ENCODE measurements around the gene IGSF5. TPM values are rescaled to one million over a fixed set of nuclear protein-coding genes. Genes with fewer than 3 reads are reported as not detected.

Gene IGSF5
- total RNA-seq, 1 experiment from 2014 or later = not detected

GRCh38 chr21:39807738-39808137, 62.8 kb downstream of the IGSF5 start:
- BruUV-seq (replicated peaks) = no TSS peak
- no peaks in the 10 kb centered on the region for H3K27me3 ChIP-seq (ENCODE audit: insufficient read depth, low read depth)
- ChIA-PET CTCF (no interaction called here), POLR2A (ENCODE audit: unreplicated experiment) (no interaction called here)
- DNase-seq = peak in 1 of 2 experiments; percentile 37
- no peaks in the 10 kb centered on the region for H3K4me1 ChIP-seq (replicated peaks; ENCODE audit: insufficient read depth)
- H2AFZ ChIP-seq = no peak overlapping the region
- intact Hi-C loops (cut with micrococcal nuclease; ENCODE audit: unreplicated experiment) = no loop called here
- H3K9me3 ChIP-seq (ENCODE audit: insufficient read depth, low read depth) = no peaks in the 10 kb centered on the region
- no peak overlapping the region for H3K4me3 ChIP-seq
- H3K79me2 ChIP-seq (ENCODE audit: low read depth) = no peaks in the 10 kb centered on the region
- TF ChIP-seq EZH2 (IDR thresholded peaks at IDR 0.05; ENCODE audit: low read depth) = no peak
- TF ChIP-seq CTCF (conservative IDR thresholded peaks at IDR 0.05) = no peak
- H4K20me1 ChIP-seq (ENCODE audit: insufficient read depth) = no peaks in the 10 kb centered on the region
- H3K27ac ChIP-seq = no peak overlapping the region
- no peaks in the 10 kb centered on the region for H3K36me3 ChIP-seq (ENCODE audit: low read depth)
- H3F3A ChIP-seq (ENCODE audit: insufficient read depth, low read depth) = no peaks in the 10 kb centered on the region
- no peaks in the 10 kb centered on the region for H3K9me2 ChIP-seq (ENCODE audit: insufficient read depth)
- H3K4me2 ChIP-seq = no peak overlapping the region

- CTCF ChIA-PET = no interaction called here
- no peak for TF ChIP-seq CTCF (conservative IDR thresholded peaks at IDR 0.05)
- no peak for TF ChIP-seq EZH2 (IDR thresholded peaks at IDR 0.05; ENCODE audit: low read depth)
Measured at GRCh38 chr21:39809936-39810335, 65.0 kb downstream of the IGSF5 start.

GRCh38 chr21:39812983-39813382, 68.0 kb downstream of the IGSF5 start:
- intact Hi-C loops (cut with micrococcal nuclease; ENCODE audit: unreplicated experiment) = no loop called here
- Histone ChIP-seq H4K20me1 (ENCODE audit: insufficient read depth) (no peaks in the 10 kb centered on the region), H3K79me2 (ENCODE audit: low read depth) (no peaks in the 10 kb centered on the region), H3K36me3 (ENCODE audit: low read depth) (no peaks in the 10 kb centered on the region), H3K4me1 (replicated peaks; ENCODE audit: insufficient read depth) (no peaks in the 10 kb centered on the region), H3K4me3 (no peak overlapping the region), H3K9me3 (ENCODE audit: insufficient read depth, low read depth) (no peaks in the 10 kb centered on the region), H3K4me2 (no peak overlapping the region), H3K27me3 (ENCODE audit: insufficient read depth, low read depth) (no peaks in the 10 kb centered on the region), H3F3A (ENCODE audit: insufficient read depth, low read depth) (no peaks in the 10 kb centered on the region), H3K9me2 (ENCODE audit: insufficient read depth) (no peaks in the 10 kb centered on the region), H3K27ac (no peak overlapping the region), H2AFZ (no peak overlapping the region)
- no TSS peak for BruUV-seq (replicated peaks)
- no peak for TF ChIP-seq EZH2 (IDR thresholded peaks at IDR 0.05; ENCODE audit: low read depth)
- no peak for TF ChIP-seq CTCF (conservative IDR thresholded peaks at IDR 0.05)
- ChIA-PET CTCF (no interaction called here), POLR2A (ENCODE audit: unreplicated experiment) (no interaction called here)
- DNase-seq = no peak

More at GRCh38 chr21:39809936-39810335, 65.0 kb downstream of the IGSF5 start:
- BruUV-seq (replicated peaks) = no TSS peak
- intact Hi-C loops (cut with micrococcal nuclease; ENCODE audit: unreplicated experiment) = no loop called here
- no peaks in the 10 kb centered on the region for H4K20me1 ChIP-seq (ENCODE audit: insufficient read depth)
- H3K36me3 ChIP-seq (ENCODE audit: low read depth) = no peaks in the 10 kb centered on the region
- no peak overlapping the region for H2AFZ ChIP-seq
- no peak overlapping the region for H3K4me2 ChIP-seq
- H3K9me3 ChIP-seq (ENCODE audit: insufficient read depth, low read depth) = no peaks in the 10 kb centered on the region
- H3F3A ChIP-seq (ENCODE audit: insufficient read depth, low read depth) = no peaks in the 10 kb centered on the region
- POLR2A ChIA-PET (ENCODE audit: unreplicated experiment) = no interaction called here
- H3K27me3 ChIP-seq (ENCODE audit: insufficient read depth, low read depth) = no peaks in the 10 kb centered on the region
- H3K9me2 ChIP-seq (ENCODE audit: insufficient read depth) = no peaks in the 10 kb centered on the region
- DNase-seq = no peak
- no peaks in the 10 kb centered on the region for H3K4me1 ChIP-seq (replicated peaks; ENCODE audit: insufficient read depth)
- H3K79me2 ChIP-seq (ENCODE audit: low read depth) = no peaks in the 10 kb centered on the region
- no peak overlapping the region for H3K27ac ChIP-seq
- H3K4me3 ChIP-seq = no peak overlapping the region
